ENCODE measurements around the gene ITGB8.

- TF ChIP-seq CTCF (conservative IDR thresholded peaks at IDR 0.05; ENCODE audit: low read depth in 2 of 2) (no peak), POLR2AphosphoS5 (IDR thresholded peaks at IDR 0.05; ENCODE audit: low read depth) (no peak), REST (IDR thresholded peaks at IDR 0.05; ENCODE audit: unreplicated experiment) (no peak), EZH2 (IDR thresholded peaks at IDR 0.05; ENCODE audit: low read depth, unreplicated experiment) (no peak), JUNB (IDR thresholded peaks at IDR 0.05; ENCODE audit: unreplicated experiment) (no peak), EZH2phosphoT487 (IDR thresholded peaks at IDR 0.05; ENCODE audit: unreplicated experiment) (no peak), ETS1 (IDR thresholded peaks at IDR 0.05) (no peak), CREB1 (CRISPR knock-in tag; IDR thresholded peaks at IDR 0.05; ENCODE audit: low read depth) (no peak), ZNF462 (CRISPR knock-in tag; IDR thresholded peaks at IDR 0.05) (no peak)
Measured at GRCh38 chr7:20344396-20344795, 13.7 kb downstream of the ITGB8 start.

Measured in GM23338 (cell line).